Transverse colon (tissue), 4 donors: ENCODE measurements around the gene SCEL.

Experiments used
- CTCF ChIP-seq, 5 experiments: fragments of 200-600 bp in 3 of 5; fragments of 450-650 bp in 2 of 5; sonication (generic) in 3 of 5; IDR thresholded peaks; 1 replicate in 2 of 5; 2 replicates in 3 of 5; pipeline ENCODE4 v1.5.1; 2016 to 2017; ENCODE audit warnings: antibody characterized with exemption in 5 of 5, inconsistent platforms in 3 of 5, mild to moderate bottlenecking in 2 of 5, moderate library complexity in 1 of 5
- EP300 ChIP-seq: sonication (generic); formaldehyde crosslinking; IDR thresholded peaks from one replicate; pipeline ENCODE4 v1.6.1; 2017; ENCODE audit warnings: antibody characterized with exemption, low read depth
- POLR2A ChIP-seq: fragments of 450-650 bp; IDR thresholded peaks from one replicate; pipeline ENCODE4 v1.6.1; 2016; ENCODE audit warnings: antibody characterized with exemption, mild to moderate bottlenecking, moderate library complexity
- POLR2AphosphoS5 ChIP-seq, 3 donors: sonication (generic); formaldehyde crosslinking; IDR thresholded peaks; one replicate each; pipeline ENCODE4 v1.6.1; 2016; ENCODE audit warnings: antibody characterized with exemption in 3 of 3

GRCh38 chr13:77596777-77597176, 61.3 kb downstream of the SCEL start:
- no peak for TF ChIP-seq CTCF (IDR thresholded peaks at IDR 0.05)
- no peak for TF ChIP-seq POLR2AphosphoS5 (IDR thresholded peaks at IDR 0.05)
- TF ChIP-seq POLR2A, result no peak
- no peak for TF ChIP-seq EP300
